ENCODE results near the gene WDR91. TPM values are rescaled to one million over a fixed set of nuclear protein-coding genes. Genes with fewer than 3 reads are reported as not detected.

WDR91 gene
- total RNA-seq, 2 donors from 2014 or later = 36.2 to 78.3 TPM

- peaks cover 57% of the 10 kb centered on the region for H3K36me3 ChIP-seq
- H3K4me1 ChIP-seq (ENCODE audit: control insufficient read depth in 1 of 2, low read depth in 2 of 2) = peaks cover 0 to 8% of the 10 kb centered on the region in 2 donors
- DNase-seq (ENCODE audit: low spot score) (no peak), ATAC-seq (ENCODE audit: insufficient number of reproducible peaks, low FRiP score, low read depth) (no peak)
- no peaks in the 10 kb centered on the region for H3K27me3 ChIP-seq (replicated peaks; ENCODE audit: insufficient read depth)
- H3K4me3 ChIP-seq = no peak overlapping the region
- TF ChIP-seq, protein P1, sequence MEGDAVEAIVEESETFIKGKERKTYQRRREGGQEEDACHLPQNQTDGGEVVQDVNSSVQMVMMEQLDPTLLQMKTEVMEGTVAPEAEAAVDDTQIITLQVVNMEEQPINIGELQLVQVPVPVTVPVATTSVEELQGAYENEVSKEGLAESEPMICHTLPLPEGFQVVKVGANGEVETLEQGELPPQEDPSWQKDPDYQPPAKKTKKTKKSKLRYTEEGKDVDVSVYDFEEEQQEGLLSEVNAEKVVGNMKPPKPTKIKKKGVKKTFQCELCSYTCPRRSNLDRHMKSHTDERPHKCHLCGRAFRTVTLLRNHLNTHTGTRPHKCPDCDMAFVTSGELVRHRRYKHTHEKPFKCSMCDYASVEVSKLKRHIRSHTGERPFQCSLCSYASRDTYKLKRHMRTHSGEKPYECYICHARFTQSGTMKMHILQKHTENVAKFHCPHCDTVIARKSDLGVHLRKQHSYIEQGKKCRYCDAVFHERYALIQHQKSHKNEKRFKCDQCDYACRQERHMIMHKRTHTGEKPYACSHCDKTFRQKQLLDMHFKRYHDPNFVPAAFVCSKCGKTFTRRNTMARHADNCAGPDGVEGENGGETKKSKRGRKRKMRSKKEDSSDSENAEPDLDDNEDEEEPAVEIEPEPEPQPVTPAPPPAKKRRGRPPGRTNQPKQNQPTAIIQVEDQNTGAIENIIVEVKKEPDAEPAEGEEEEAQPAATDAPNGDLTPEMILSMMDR (IDR thresholded peaks at IDR 0.05) = no peak
- H3K27ac ChIP-seq = no peak overlapping the region
- no peaks in the 10 kb centered on the region for H3K9me3 ChIP-seq
Measured at GRCh38 chr7:135197906-135198655, 13.2 kb downstream of the WDR91 start.

DNA sequence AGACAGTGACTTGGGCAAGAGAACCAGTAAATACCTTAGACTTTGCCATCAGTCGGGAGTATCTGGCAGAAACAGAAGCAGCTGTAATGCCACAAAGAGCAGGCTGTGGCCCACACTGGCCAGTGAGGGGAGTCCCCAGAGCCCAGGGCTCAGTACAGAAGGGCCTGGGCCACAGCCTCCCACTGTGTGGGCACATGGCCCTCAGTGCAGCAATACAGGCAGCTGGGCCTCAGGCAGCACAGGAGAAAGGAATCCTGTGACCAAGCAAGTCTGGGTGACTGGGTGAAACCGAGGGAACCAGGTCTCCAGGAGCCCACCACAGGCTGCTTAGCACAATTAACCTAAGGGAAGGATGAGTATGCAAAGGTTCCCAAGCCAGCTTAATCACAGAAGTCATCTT lies 14.0 kb downstream of the WDR91 start:
- H3K36me3 ChIP-seq = peaks cover 64% of the 10 kb centered on the region
- H3K4me3 ChIP-seq = no peak overlapping the region
- no peak overlapping the region for H3K27ac ChIP-seq
- no peak for DNase-seq (ENCODE audit: low spot score)
- ATAC-seq (ENCODE audit: insufficient number of reproducible peaks, low FRiP score, low read depth) = no peak
- H3K27me3 ChIP-seq (replicated peaks; ENCODE audit: insufficient read depth) = no peaks in the 10 kb centered on the region
- H3K4me1 ChIP-seq (ENCODE audit: control insufficient read depth in 1 of 2, low read depth in 2 of 2) = peaks cover 0 to under 1% of the 10 kb centered on the region in 2 donors
- TF ChIP-seq, protein P1 (IDR thresholded peaks at IDR 0.05) = no peak
- H3K9me3 ChIP-seq = no peaks in the 10 kb centered on the region

DNA sequence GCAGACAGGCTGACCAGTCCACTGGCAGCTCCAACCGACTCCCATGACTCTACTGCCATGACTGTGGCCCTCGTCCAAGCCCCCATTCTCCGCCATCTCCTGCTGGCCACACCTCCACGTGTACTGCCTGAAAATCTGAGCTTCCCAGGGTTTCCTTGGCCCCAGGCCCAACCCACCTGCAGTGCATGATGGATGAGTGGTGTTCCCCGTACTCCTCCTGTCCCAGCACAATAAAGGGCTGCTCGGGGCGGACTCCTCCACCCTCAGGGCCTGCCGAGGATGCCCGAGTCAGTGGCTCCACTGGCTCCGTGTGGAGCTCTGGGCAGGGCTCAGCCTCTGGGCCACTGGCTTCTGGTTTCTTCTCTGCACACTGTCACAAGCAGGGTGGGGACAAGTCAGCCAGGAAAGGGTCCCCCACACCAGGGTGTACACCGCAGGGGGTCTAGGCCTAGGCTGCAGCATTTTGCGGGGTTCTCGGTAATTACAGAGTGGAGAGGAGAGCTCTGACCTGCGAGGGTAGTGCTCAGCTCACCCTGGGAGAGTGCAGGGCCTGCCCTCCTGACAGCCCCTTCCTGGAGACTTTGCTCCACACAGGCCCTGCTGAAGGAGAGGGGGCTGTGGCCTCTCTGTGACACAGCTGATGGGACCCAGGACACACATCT lies 15.2 kb downstream of the WDR91 start:
- H3K27me3 ChIP-seq (replicated peaks; ENCODE audit: insufficient read depth) = no peaks in the 10 kb centered on the region
- H3K36me3 ChIP-seq = peaks cover 57% of the 10 kb centered on the region
- ATAC-seq (ENCODE audit: insufficient number of reproducible peaks, low FRiP score, low read depth) = no peak
- H3K9me3 ChIP-seq = no peaks in the 10 kb centered on the region
- no peak overlapping the region for H3K27ac ChIP-seq
- TF ChIP-seq, protein P1 (IDR thresholded peaks at IDR 0.05) = no peak
- no peak overlapping the region for H3K4me3 ChIP-seq
- DNase-seq (ENCODE audit: low spot score) = no peak
- no peaks in the 10 kb centered on the region for H3K4me1 ChIP-seq (ENCODE audit: control insufficient read depth in 1 of 2, low read depth in 2 of 2)

GRCh38 chr7:135195156-135195555 lies 16.2 kb downstream of the WDR91 start:
- no peaks in the 10 kb centered on the region for H3K27me3 ChIP-seq (replicated peaks; ENCODE audit: insufficient read depth)
- H3K9me3 ChIP-seq = no peaks in the 10 kb centered on the region
- TF ChIP-seq, protein P1 (IDR thresholded peaks at IDR 0.05) = no peak
- H3K36me3 ChIP-seq = peaks cover 57% of the 10 kb centered on the region
- ATAC-seq (ENCODE audit: insufficient number of reproducible peaks, low FRiP score, low read depth) = no peak
- no peaks in the 10 kb centered on the region for H3K4me1 ChIP-seq (ENCODE audit: control insufficient read depth in 1 of 2, low read depth in 2 of 2)
- no peak for DNase-seq (ENCODE audit: low spot score)
- no peak overlapping the region for H3K27ac ChIP-seq
- no peak overlapping the region for H3K4me3 ChIP-seq

DNA sequence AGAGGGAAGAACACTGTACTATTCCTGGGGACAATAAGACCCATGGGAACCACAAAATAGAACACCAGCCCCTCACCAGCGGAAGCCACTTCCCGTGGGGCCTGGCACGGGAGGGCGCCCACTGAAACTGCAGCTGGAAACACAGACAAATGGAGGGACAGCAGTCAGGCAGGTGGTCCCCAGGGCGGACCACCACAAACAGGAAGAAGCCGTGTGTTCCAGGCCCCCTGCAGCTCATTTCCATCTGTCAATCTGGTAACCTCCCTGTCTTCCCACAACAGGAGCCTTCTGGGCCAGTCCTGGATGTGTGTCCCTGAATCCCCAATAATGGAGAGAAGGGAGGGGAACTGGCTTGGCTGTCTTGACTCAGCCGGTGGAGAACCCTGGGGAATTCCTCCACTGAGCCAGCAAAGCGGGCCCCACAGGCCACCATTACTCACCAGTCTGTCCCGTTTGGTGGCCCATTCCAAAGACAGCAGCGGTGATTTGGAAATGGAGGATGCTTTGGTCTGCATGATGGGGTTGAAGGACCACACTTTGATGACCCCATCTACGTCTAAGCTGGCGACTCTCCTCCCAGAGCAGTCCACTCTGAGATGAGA lies 16.7 kb downstream of the WDR91 start:
- no peak overlapping the region for H3K27ac ChIP-seq
- peaks cover 56% of the 10 kb centered on the region for H3K36me3 ChIP-seq

More for the DNA sequence above, 16.7 kb downstream of the WDR91 start:
- TF ChIP-seq, protein P1 (IDR thresholded peaks at IDR 0.05) = no peak
- Histone ChIP-seq H3K27me3 (replicated peaks; ENCODE audit: insufficient read depth) (no peaks in the 10 kb centered on the region), H3K9me3 (no peaks in the 10 kb centered on the region), H3K4me3 (no peak overlapping the region), H3K4me1 (ENCODE audit: control insufficient read depth in 1 of 2, low read depth in 2 of 2) (no peaks in the 10 kb centered on the region)
- no peak for DNase-seq (ENCODE audit: low spot score)
- ATAC-seq (ENCODE audit: insufficient number of reproducible peaks, low FRiP score, low read depth) = no peak

Measured in thoracic aorta (tissue), 2 donors.